ENCODE data around the gene RABGGTA. TPM values are rescaled to one million over a fixed set of nuclear protein-coding genes. Genes with fewer than 3 reads are reported as not detected.

RABGGTA gene
- polyA plus RNA-seq, 3 donors, result 34.5 to 125 (median 35.4) TPM

DNA sequence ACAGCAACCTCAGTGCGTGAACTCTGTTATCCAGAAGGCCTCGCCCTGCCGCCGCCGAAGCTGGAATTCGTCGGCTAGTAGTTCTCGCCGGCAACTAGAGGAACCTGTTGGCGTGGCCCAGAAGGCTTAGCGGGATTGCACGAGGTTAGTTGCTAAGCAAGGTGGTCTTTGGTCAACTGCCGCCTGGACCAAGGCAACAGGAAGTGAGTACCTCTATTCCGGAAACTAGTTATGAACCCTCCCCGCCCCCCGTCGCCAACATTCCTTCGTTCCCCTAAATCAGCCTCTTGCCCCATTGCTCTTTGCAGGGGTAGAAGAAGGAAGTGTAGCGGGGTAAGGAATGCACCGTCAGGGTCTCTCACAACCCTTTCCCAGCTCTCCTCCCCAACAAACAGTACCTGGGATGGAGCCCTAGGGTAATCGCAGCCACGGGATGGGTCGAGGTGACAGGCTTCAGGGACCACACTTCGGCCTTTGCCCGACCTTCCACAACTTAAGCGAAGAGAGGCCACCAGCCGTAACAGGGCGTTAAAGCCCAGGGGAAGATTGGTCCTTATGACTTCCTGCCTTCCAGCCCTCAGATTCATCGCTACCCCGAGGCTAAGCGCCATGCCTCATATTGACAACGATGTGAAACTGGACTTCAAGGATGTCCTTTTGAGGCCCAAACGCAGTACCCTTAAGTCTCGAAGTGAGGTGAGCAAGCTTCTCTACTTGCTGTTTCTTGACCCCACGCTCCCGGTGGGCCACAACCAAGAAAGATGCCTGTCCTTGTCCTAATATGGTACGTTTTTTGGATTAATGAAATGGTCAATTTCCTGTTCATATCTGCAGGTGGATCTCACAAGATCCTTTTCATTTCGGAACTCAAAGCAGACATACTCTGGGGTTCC lies 38.5 kb downstream of the RABGGTA start, which contains the start of gene GMPR2:
Gene GMPR2, plus strand, starts transcription at position 285 of the 893 bp plus-strand sequence. Its CDS starts 325 bp downstream, at position 610.
- peak within 1 kb of the TSS; percentile 70 for H3K9ac ChIP-seq (ENCODE audit: insufficient read depth, low read length, poor library complexity, severe bottlenecking)
- Mint-ChIP-seq H3K27me3 (ENCODE audit: low read depth in 3 of 3) (no peaks in the 10 kb centered on the region), H3K4me1 (peaks cover 45% of the 10 kb centered on the region), H3K27ac (peak within 1 kb of the TSS; percentile 92 to 98 (median 97)), H3K9me3 (no peaks in the 10 kb centered on the region), H3K4me3 (peak within 1 kb of the TSS; percentile 93 to 98), H3K36me3 (peaks cover 41% of the 10 kb centered on the region in 2 donors)
- peak within 1 kb of the TSS; percentile 90 for H2AFZ ChIP-seq (ENCODE audit: insufficient read depth, low read depth, low read length, poor library complexity, severe bottlenecking)
- H3K27me3 ChIP-seq (ENCODE audit: control insufficient read depth in 2 of 2, insufficient read depth in 2 of 2, low read length in 2 of 2), result no peaks in the 10 kb centered on the region
- 3% methylated on average over 30 of the region's 38 CpGs for WGBS (ENCODE audit: insufficient coverage)
- peak within 1 kb of the TSS; percentile 68 to 91 (median 77) for H3K4me3 ChIP-seq (replicated peaks in 1 of 3; ENCODE audit: low read depth in 2 of 3, low read length in 3 of 3)
- peaks cover 25 to 45% of the 10 kb centered on the region in 2 donors for H3K36me3 ChIP-seq (replicated peaks in 1 of 2; ENCODE audit: control insufficient read depth in 1 of 2, insufficient read depth in 2 of 2, low read length in 2 of 2)
- intact Hi-C loops (cut with micrococcal nuclease), result loop anchor here (1.0 to 10.0 kb wide), 6 partner anchors 8 to 209 kb away; partner anchors contain the start of genes TM9SF1 (in 2 of the 2), FITM1 (in 1 of the 2), LTB4R (in 1 of the 2) and LTB4R2 (in 1 of the 2)
- peaks cover 26 to 42% of the 10 kb centered on the region in 2 donors for H3K4me1 ChIP-seq (ENCODE audit: control insufficient read depth in 1 of 2, insufficient read depth in 2 of 2, low read length in 2 of 2)
- peak in 2 of 3 donors; percentile 82 to 86 for DNase-seq
- peak within 1 kb of the TSS; percentile 88 to 91 for H3K27ac ChIP-seq (ENCODE audit: low read depth in 1 of 2, low read length in 2 of 2)
- TF ChIP-seq, protein P1, sequence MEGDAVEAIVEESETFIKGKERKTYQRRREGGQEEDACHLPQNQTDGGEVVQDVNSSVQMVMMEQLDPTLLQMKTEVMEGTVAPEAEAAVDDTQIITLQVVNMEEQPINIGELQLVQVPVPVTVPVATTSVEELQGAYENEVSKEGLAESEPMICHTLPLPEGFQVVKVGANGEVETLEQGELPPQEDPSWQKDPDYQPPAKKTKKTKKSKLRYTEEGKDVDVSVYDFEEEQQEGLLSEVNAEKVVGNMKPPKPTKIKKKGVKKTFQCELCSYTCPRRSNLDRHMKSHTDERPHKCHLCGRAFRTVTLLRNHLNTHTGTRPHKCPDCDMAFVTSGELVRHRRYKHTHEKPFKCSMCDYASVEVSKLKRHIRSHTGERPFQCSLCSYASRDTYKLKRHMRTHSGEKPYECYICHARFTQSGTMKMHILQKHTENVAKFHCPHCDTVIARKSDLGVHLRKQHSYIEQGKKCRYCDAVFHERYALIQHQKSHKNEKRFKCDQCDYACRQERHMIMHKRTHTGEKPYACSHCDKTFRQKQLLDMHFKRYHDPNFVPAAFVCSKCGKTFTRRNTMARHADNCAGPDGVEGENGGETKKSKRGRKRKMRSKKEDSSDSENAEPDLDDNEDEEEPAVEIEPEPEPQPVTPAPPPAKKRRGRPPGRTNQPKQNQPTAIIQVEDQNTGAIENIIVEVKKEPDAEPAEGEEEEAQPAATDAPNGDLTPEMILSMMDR (IDR thresholded peaks at IDR 0.05), result no peak
- H4K20me1 ChIP-seq (ENCODE audit: insufficient read depth, low read length), result peaks cover 50% of the 10 kb centered on the region
- peaks cover 77% of the 10 kb centered on the region for H3K79me2 ChIP-seq (ENCODE audit: insufficient read depth, low read length)
- peak within 1 kb of the TSS; percentile 81 for H3K4me2 ChIP-seq (replicated peaks; ENCODE audit: extremely low read depth, low read length, poor library complexity, severe bottlenecking)
- no peaks in the 10 kb centered on the region for H3K9me3 ChIP-seq (replicated peaks in 1 of 2; ENCODE audit: control insufficient read depth in 1 of 2, insufficient read depth in 1 of 2, low read length in 2 of 2)

DNA sequence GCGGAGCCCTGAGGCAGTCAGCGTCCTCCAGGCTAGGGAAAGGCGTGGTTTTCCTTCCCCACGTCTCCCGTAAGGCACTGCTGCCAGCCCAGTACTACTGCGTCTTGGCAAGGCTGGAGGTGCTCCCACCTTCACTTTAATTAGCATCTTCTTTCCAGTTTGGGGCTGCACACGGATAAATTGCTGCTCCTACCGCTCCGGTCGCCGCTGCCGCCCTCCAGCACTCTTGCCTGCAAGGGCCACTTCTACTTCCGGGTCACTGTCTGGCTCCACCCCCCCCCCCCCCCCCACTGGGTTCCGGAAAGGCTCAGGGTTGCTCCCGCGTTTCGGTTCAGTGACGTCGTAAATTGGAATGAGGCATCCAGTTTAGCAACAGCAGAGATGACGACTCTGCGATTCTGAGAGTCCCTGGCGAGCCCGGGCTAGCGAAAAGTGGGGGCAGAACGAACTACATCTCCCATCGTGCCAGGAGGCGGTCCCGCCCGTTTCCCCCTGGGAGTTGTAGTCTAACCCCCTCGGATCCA lies 39.2 kb downstream of the RABGGTA start, which contains the start of gene NEDD8:
Gene NEDD8, minus strand, starts transcription at position 247 of the 524 bp plus-strand sequence. Its CDS starts 100 bp downstream, at position 147.
- TF ChIP-seq, protein P1 (IDR thresholded peaks at IDR 0.05), result no peak
- no peaks in the 10 kb centered on the region for H3K9me3 Mint-ChIP-seq
- Histone ChIP-seq H3K9me3 (replicated peaks in 1 of 2; ENCODE audit: control insufficient read depth in 1 of 2, insufficient read depth in 1 of 2, low read length in 2 of 2) (no peaks in the 10 kb centered on the region), H4K20me1 (ENCODE audit: insufficient read depth, low read length) (peaks cover 43% of the 10 kb centered on the region), H2AFZ (ENCODE audit: insufficient read depth, low read depth, low read length, poor library complexity, severe bottlenecking) (peak within 1 kb of the TSS; percentile 90), H3K9ac (ENCODE audit: insufficient read depth, low read length, poor library complexity, severe bottlenecking) (peak within 1 kb of the TSS; percentile 70), H3K4me2 (replicated peaks; ENCODE audit: extremely low read depth, low read length, poor library complexity, severe bottlenecking) (peak within 1 kb of the TSS; percentile 81), H3K27me3 (ENCODE audit: control insufficient read depth in 2 of 2, insufficient read depth in 2 of 2, low read length in 2 of 2) (no peaks in the 10 kb centered on the region), H3K79me2 (ENCODE audit: insufficient read depth, low read length) (peaks cover 79% of the 10 kb centered on the region), H3K27ac (ENCODE audit: low read depth in 1 of 2, low read length in 2 of 2) (peak within 1 kb of the TSS; percentile 88 to 91), H3K4me1 (ENCODE audit: control insufficient read depth in 1 of 2, insufficient read depth in 2 of 2, low read length in 2 of 2) (peaks cover 26 to 42% of the 10 kb centered on the region in 2 donors), H3K4me3 (replicated peaks in 1 of 3; ENCODE audit: low read depth in 2 of 3, low read length in 3 of 3) (peak within 1 kb of the TSS; percentile 68 to 91 (median 77)), H3K36me3 (replicated peaks in 1 of 2; ENCODE audit: control insufficient read depth in 1 of 2, insufficient read depth in 2 of 2, low read length in 2 of 2) (peaks cover 23 to 45% of the 10 kb centered on the region in 2 donors)
- H3K36me3 Mint-ChIP-seq, result peaks cover 37 to 40% of the 10 kb centered on the region in 2 donors
- intact Hi-C loops (cut with micrococcal nuclease), result loop anchor here (1.0 to 10.0 kb wide), 5 partner anchors 10 to 210 kb away; partner anchors contain the start of genes TM9SF1 (in 2 of the 2), FITM1 (in 1 of the 2), LTB4R (in 1 of the 2) and LTB4R2 (in 1 of the 2)
- peak within 1 kb of the TSS; percentile 92 to 98 (median 97) for H3K27ac Mint-ChIP-seq
- peak; percentile 94 to 97 (median 96) for DNase-seq
- peak within 1 kb of the TSS; percentile 93 to 98 for H3K4me3 Mint-ChIP-seq
- H3K4me1 Mint-ChIP-seq, result peaks cover 41% of the 10 kb centered on the region
- whole genome bisulfite sequencing (ENCODE audit: insufficient coverage), result 0% methylated on average over 25 of the region's 30 CpGs
- no peaks in the 10 kb centered on the region for H3K27me3 Mint-ChIP-seq (ENCODE audit: low read depth in 3 of 3)
